ENCODE data around the gene F13A1.

- TF ChIP-seq, protein P1, sequence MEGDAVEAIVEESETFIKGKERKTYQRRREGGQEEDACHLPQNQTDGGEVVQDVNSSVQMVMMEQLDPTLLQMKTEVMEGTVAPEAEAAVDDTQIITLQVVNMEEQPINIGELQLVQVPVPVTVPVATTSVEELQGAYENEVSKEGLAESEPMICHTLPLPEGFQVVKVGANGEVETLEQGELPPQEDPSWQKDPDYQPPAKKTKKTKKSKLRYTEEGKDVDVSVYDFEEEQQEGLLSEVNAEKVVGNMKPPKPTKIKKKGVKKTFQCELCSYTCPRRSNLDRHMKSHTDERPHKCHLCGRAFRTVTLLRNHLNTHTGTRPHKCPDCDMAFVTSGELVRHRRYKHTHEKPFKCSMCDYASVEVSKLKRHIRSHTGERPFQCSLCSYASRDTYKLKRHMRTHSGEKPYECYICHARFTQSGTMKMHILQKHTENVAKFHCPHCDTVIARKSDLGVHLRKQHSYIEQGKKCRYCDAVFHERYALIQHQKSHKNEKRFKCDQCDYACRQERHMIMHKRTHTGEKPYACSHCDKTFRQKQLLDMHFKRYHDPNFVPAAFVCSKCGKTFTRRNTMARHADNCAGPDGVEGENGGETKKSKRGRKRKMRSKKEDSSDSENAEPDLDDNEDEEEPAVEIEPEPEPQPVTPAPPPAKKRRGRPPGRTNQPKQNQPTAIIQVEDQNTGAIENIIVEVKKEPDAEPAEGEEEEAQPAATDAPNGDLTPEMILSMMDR (IDR thresholded peaks at IDR 0.05): no peak
- TF ChIP-seq POLR2A (IDR thresholded peaks at IDR 0.05): no peak
Measured at GRCh38 chr6:6220718-6221117, 99.7 kb downstream of the F13A1 start.
